ENCODE data around the gene AHRR. TPM values are rescaled to one million over a fixed set of nuclear protein-coding genes. Genes with fewer than 3 reads are reported as not detected.
A peak's percentile ranks its signal among the peaks of the same experiment; 100 is the strongest.

Gene AHRR
- total and polyA plus RNA-seq, 2 experiments from 2014 or later = 1.8 to 2.4 TPM

DNA sequence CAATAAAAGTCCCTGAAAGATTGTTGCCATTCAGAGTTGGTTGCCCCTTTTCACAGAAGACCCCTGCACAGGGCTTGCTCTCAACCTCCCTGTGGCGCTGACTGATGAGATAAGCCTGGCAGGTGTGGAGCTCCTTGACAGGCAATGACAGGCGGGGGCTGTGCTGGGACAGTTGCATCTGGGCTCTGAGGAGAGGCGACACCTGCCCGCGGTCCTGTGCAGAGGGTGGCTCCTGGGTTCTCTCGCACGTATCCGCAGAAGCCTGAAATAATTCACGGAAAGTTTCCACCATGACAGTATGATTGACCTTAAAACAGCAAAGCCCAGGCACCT is 101.7 kb downstream of the AHRR start:
- Histone ChIP-seq H3K4me1 (ENCODE audit: insufficient read depth) (peaks cover 3% of the 10 kb centered on the region), H2AFZ (no peak overlapping the region), H3K9me3 (ENCODE audit: low read depth) (no peaks in the 10 kb centered on the region), H3K27ac (no peak overlapping the region), H3K27me3 (no peaks in the 10 kb centered on the region), H3K79me2 (no peaks in the 10 kb centered on the region), H4K20me1 (ENCODE audit: insufficient read depth, poor library complexity, severe bottlenecking) (no peaks in the 10 kb centered on the region), H3K36me3 (replicated peaks; ENCODE audit: insufficient read depth, low read depth) (no peaks in the 10 kb centered on the region), H3K9me2 (replicated peaks; ENCODE audit: insufficient read depth) (no peaks in the 10 kb centered on the region), H3K4me3 (no peak overlapping the region), H3K4me2 (no peak overlapping the region)
- TF ChIP-seq EZH2phosphoT487 (IDR thresholded peaks at IDR 0.05; ENCODE audit: low read depth, severe bottlenecking, unreplicated experiment) = no peak
- TF ChIP-seq, protein P1, sequence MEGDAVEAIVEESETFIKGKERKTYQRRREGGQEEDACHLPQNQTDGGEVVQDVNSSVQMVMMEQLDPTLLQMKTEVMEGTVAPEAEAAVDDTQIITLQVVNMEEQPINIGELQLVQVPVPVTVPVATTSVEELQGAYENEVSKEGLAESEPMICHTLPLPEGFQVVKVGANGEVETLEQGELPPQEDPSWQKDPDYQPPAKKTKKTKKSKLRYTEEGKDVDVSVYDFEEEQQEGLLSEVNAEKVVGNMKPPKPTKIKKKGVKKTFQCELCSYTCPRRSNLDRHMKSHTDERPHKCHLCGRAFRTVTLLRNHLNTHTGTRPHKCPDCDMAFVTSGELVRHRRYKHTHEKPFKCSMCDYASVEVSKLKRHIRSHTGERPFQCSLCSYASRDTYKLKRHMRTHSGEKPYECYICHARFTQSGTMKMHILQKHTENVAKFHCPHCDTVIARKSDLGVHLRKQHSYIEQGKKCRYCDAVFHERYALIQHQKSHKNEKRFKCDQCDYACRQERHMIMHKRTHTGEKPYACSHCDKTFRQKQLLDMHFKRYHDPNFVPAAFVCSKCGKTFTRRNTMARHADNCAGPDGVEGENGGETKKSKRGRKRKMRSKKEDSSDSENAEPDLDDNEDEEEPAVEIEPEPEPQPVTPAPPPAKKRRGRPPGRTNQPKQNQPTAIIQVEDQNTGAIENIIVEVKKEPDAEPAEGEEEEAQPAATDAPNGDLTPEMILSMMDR (IDR thresholded peaks at IDR 0.05; ENCODE audit: poor library complexity) = no peak
- TF ChIP-seq EZH2 (IDR thresholded peaks at IDR 0.05; ENCODE audit: borderline replicate concordance) = no peak
- 90% methylated on average over 9 of the region's 9 CpGs for WGBS (ENCODE audit: low lambda C conversion rate, missing lambda C conversion rate)
- DNase-seq (ENCODE audit: low spot score) = no peak

DNA sequence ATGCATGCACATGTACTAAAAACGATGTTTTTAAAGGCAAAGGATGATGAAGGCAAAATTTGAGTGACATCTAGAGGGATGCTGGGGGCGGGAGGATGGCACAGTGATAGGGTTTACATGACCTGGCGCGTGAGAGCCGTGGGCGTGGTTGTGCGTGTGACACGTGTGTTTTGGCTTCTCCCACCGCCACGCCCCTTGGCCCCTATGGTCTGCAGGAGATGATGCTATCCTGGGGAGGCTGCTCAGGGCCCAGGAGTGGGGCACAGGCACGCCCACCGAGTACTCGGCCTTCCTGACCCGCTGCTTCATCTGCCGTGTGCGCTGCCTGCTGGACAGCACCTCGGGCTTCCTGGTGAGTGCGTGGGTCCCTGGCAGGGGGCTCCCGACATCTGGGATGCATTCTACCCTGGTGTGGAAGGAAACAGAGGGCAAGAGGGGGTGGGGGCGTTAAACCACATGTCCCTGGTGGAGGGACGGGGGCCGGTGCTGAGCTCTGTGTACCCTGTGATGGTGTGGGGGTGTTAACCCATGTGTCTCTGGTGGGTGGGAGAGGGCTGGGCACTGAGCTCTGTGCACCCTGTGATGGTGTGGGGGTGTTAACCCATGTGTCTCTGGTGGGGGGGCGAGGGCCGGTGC is 102.2 kb downstream of the AHRR start:
- Histone ChIP-seq H3K27me3 (no peaks in the 10 kb centered on the region), H3K27ac (no peak overlapping the region), H2AFZ (no peak overlapping the region), H3K4me3 (no peak overlapping the region), H4K20me1 (ENCODE audit: insufficient read depth, poor library complexity, severe bottlenecking) (no peaks in the 10 kb centered on the region), H3K4me2 (no peak overlapping the region), H3K4me1 (ENCODE audit: insufficient read depth) (no peaks in the 10 kb centered on the region), H3K36me3 (replicated peaks; ENCODE audit: insufficient read depth, low read depth) (no peaks in the 10 kb centered on the region), H3K79me2 (no peaks in the 10 kb centered on the region), H3K9me3 (ENCODE audit: low read depth) (no peaks in the 10 kb centered on the region), H3K9me2 (replicated peaks; ENCODE audit: insufficient read depth) (no peaks in the 10 kb centered on the region)
- TF ChIP-seq EZH2 (IDR thresholded peaks at IDR 0.05; ENCODE audit: borderline replicate concordance) (no peak), EZH2phosphoT487 (IDR thresholded peaks at IDR 0.05; ENCODE audit: low read depth, severe bottlenecking, unreplicated experiment) (no peak)
- TF ChIP-seq, protein P1 (IDR thresholded peaks at IDR 0.05; ENCODE audit: poor library complexity) = no peak
- WGBS (ENCODE audit: low lambda C conversion rate, missing lambda C conversion rate) = 94% methylated on average over 21 of the region's 24 CpGs
- DNase-seq (ENCODE audit: low spot score) = no peak

DNA sequence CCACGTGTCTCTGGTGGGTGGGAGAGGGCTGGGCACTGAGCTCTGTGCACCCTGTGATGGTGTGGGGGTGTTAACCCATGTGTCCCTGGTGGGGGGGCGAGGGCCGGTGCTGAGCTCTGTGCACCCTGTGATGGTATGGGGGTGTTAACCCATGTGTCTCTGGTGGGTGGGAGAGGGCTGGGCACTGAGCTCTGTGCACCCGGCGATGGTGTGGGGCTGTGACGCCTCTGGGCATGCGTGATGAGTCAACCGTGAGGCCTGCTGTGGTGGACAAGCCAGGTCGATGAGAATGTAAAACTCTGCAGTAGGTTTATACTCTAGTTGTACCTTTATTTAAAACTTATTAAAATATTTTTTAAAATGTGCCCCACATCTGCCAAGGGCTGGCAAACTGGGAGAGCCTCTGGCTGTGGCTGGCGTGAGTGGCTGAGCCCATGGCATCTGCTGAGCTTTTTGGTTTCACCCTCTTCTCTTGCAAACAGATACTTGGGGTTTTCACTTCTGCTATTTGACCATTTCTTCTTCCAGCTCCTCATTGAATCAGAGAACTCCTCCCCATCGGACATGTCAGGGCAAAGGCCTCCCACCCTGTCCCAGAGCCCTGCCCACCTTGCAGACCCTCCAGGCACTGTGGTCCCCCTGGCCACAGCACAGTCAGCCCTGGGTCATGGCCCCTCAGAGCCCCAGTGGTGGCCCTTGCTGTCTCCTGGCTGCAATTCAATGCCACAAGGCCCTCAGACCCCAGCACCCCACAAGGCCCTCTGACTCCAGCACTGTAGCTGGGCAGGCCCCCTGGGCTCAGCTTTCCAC is 103.0 kb downstream of the AHRR start:
- no peak overlapping the region for H3K4me3 ChIP-seq
- no peak overlapping the region for H2AFZ ChIP-seq
- H3K4me1 ChIP-seq (ENCODE audit: insufficient read depth) = no peaks in the 10 kb centered on the region
- H4K20me1 ChIP-seq (ENCODE audit: insufficient read depth, poor library complexity, severe bottlenecking) = no peaks in the 10 kb centered on the region
- H3K36me3 ChIP-seq (replicated peaks; ENCODE audit: insufficient read depth, low read depth) = no peaks in the 10 kb centered on the region
- H3K4me2 ChIP-seq = no peak overlapping the region
- WGBS (ENCODE audit: low lambda C conversion rate, missing lambda C conversion rate) = 88% methylated on average over 8 of the region's 11 CpGs
- no peak for DNase-seq (ENCODE audit: low spot score)
- no peaks in the 10 kb centered on the region for H3K79me2 ChIP-seq
- no peak for TF ChIP-seq EZH2phosphoT487 (IDR thresholded peaks at IDR 0.05; ENCODE audit: low read depth, severe bottlenecking, unreplicated experiment)
- H3K9me2 ChIP-seq (replicated peaks; ENCODE audit: insufficient read depth) = no peaks in the 10 kb centered on the region
- no peak overlapping the region for H3K27ac ChIP-seq
- H3K9me3 ChIP-seq (ENCODE audit: low read depth) = no peaks in the 10 kb centered on the region
- H3K27me3 ChIP-seq = no peaks in the 10 kb centered on the region

DNA sequence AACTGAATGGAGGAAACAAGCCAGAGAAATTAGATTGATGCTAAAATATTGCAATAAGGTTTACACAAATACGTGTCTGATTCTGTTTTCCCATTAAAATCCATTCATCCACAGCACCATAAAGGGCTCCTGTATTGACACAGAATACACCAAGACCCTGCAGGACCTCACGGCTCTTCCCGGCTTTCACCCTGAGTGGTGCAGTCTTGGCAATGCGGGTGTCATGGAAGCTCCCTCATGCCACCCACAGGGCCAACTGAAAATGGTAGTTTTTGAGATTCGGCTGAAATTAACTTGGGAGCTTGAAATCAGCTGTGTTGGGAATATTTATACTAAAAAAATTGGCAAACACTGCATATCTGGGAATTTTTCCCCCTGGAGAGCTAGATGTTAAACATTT is 104.2 kb downstream of the AHRR start:
- DNase-seq (ENCODE audit: low spot score) = no peak
- no peaks in the 10 kb centered on the region for H4K20me1 ChIP-seq (ENCODE audit: insufficient read depth, poor library complexity, severe bottlenecking)
- no peaks in the 10 kb centered on the region for H3K27me3 ChIP-seq
- H3K9me2 ChIP-seq (replicated peaks; ENCODE audit: insufficient read depth) = no peaks in the 10 kb centered on the region
- H3K4me3 ChIP-seq = no peak overlapping the region
- no peaks in the 10 kb centered on the region for H3K79me2 ChIP-seq
- H2AFZ ChIP-seq = no peak overlapping the region
- no peaks in the 10 kb centered on the region for H3K9me3 ChIP-seq (ENCODE audit: low read depth)
- 66% methylated on average over 5 of the region's 5 CpGs for WGBS (ENCODE audit: low lambda C conversion rate, missing lambda C conversion rate)
- no peak overlapping the region for H3K27ac ChIP-seq
- TF ChIP-seq, protein P1 (IDR thresholded peaks at IDR 0.05; ENCODE audit: poor library complexity) = peak; percentile 27
- no peak for TF ChIP-seq EZH2 (IDR thresholded peaks at IDR 0.05; ENCODE audit: borderline replicate concordance)
- H3K36me3 ChIP-seq (replicated peaks; ENCODE audit: insufficient read depth, low read depth) = no peaks in the 10 kb centered on the region
- no peak overlapping the region for H3K4me2 ChIP-seq
- peaks cover 5% of the 10 kb centered on the region for H3K4me1 ChIP-seq (ENCODE audit: insufficient read depth)
